Activated naive CD4-positive, alpha-beta T cell treated with anti-CD3 and anti-CD28 coated beads for 36 hours (primary cell): ENCODE results near the gene STUB1. TPM values are rescaled to one million over a fixed set of nuclear protein-coding genes. Genes with fewer than 3 reads are reported as not detected.

ENCODE experiments used
- CTCF ChIA-PET: fragments of 350-600 bp; sonication (Branson Sonifier 250); formaldehyde crosslinking; loops from one replicate; lab custom pipeline; 2021; ENCODE audit warnings: antibody characterized with exemption; lab: Charles Lee
- DNase-seq: peaks from one replicate; pipeline ENCODE4 v3.0.0-alpha.2; 2020
- H3K27ac Mint-ChIP-seq: one replicate; pipeline ENCODE4 v1.8.0; 2021; ENCODE audit warnings: mild to moderate bottlenecking, mixed read lengths
- H3K27me3 Mint-ChIP-seq: one replicate; pipeline ENCODE4 v1.8.0; 2021; ENCODE audit warnings: low read depth, mixed read lengths
- H3K36me3 Mint-ChIP-seq: one replicate; pipeline ENCODE4 v1.8.0; 2021; ENCODE audit warnings: low read depth, mixed read lengths
- H3K4me1 Mint-ChIP-seq: one replicate; pipeline ENCODE4 v1.8.0; 2021; ENCODE audit warnings: low read depth, mixed read lengths
- H3K4me3 Mint-ChIP-seq: one replicate; pipeline ENCODE4 v1.8.0; 2021; ENCODE audit warnings: mild to moderate bottlenecking, moderate library complexity, mixed read lengths
- H3K9me3 Mint-ChIP-seq: one replicate; pipeline ENCODE4 v1.8.0; 2021; ENCODE audit warnings: mixed read lengths
- intact Hi-C: fragments of 100-400 bp; cut with micrococcal nuclease; formaldehyde crosslinking; loops from one replicate; pipeline ENCODE4 v1.15.1; 2023
- total RNA-seq, 2 experiments: library from RNA; stranded (reverse); gene quantifications; one replicate each; pipeline ENCODE4 v1.2.3, GENCODE V29; 2021

The STUB1 gene
- total RNA-seq, 2 experiments from 2014 or later: 40.3 to 44.1 TPM

GRCh38 chr16:647173-647902, 32.9 kb upstream of the STUB1 start:
- CTCF ChIA-PET: interaction anchor here (2.0 kb wide), 1 partner anchor 11 kb away, joined by 6 read pairs; the partner anchor contains the start of gene METTL26
- no peak overlapping the region for H3K27ac Mint-ChIP-seq
- H3K4me1 Mint-ChIP-seq: peaks cover 28% of the 10 kb centered on the region
- intact Hi-C loops: no loop called here
- no peak overlapping the region for H3K4me3 Mint-ChIP-seq
- H3K36me3 Mint-ChIP-seq: no peaks in the 10 kb centered on the region
- H3K27me3 Mint-ChIP-seq: no peaks in the 10 kb centered on the region
- DNase-seq: no peak
- H3K9me3 Mint-ChIP-seq: no peaks in the 10 kb centered on the region

- intact Hi-C loops: no loop called here
- Mint-ChIP-seq H3K27me3 (no peaks in the 10 kb centered on the region), H3K27ac (peak overlapping the region; percentile 66), H3K4me1 (peaks cover 26% of the 10 kb centered on the region), H3K9me3 (no peaks in the 10 kb centered on the region), H3K4me3 (peak overlapping the region; percentile 79), H3K36me3 (no peaks in the 10 kb centered on the region)
- DNase-seq: peak; percentile 60
- CTCF ChIA-PET: interaction anchor here (2.0 kb wide), 1 partner anchor 12 kb away, joined by 6 read pairs; the partner anchor contains the start of gene METTL26
Measured at GRCh38 chr16:648071-648780, 32.0 kb upstream of the STUB1 start.

- Mint-ChIP-seq H3K4me3 (peak within 1 kb of the TSS; percentile 79), H3K27me3 (no peaks in the 10 kb centered on the region), H3K36me3 (no peaks in the 10 kb centered on the region), H3K9me3 (no peaks in the 10 kb centered on the region), H3K27ac (peak within 1 kb of the TSS; percentile 66), H3K4me1 (peaks cover 22% of the 10 kb centered on the region)
- intact Hi-C loops: loop anchor here (1.0 kb wide), 2 partner anchors 13 to 18 kb away; partner anchors contain the start of gene METTL26
- DNase-seq: peak; percentile 93
- CTCF ChIA-PET: interaction anchor here (1.2 to 2.0 kb wide), 2 partner anchors 12 to 27 kb away, joined by 3 to 6 read pairs; partner anchors contain the start of genes METTL26 and RHBDL1
Measured at GRCh38 chr16:648781-649589, 31.2 kb upstream of the STUB1 start, which contains the start of gene WDR90. TSS of gene WDR90 (plus strand) at chr16:649365. CDS start at chr16:649417, 52 bp downstream.

- H3K9me3 Mint-ChIP-seq: no peaks in the 10 kb centered on the region
- no peaks in the 10 kb centered on the region for H3K27me3 Mint-ChIP-seq
- no peak for DNase-seq
- H3K4me3 Mint-ChIP-seq: peak overlapping the region; percentile 73
- no peak overlapping the region for H3K27ac Mint-ChIP-seq
- CTCF ChIA-PET: interaction anchor here (0.6 to 1.2 kb wide), 2 partner anchors 26 to 54 kb away, joined by 3 read pairs; partner anchors contain the start of gene RHBDL1
- H3K4me1 Mint-ChIP-seq: peaks cover 15% of the 10 kb centered on the region
- intact Hi-C loops: loop anchor here (1.0 kb wide), 2 partner anchors 13 to 18 kb away; partner anchors contain the start of gene METTL26
- no peaks in the 10 kb centered on the region for H3K36me3 Mint-ChIP-seq
Measured at GRCh38 chr16:649631-650030, 30.6 kb upstream of the STUB1 start.

- CTCF ChIA-PET: interaction anchor here (1.1 kb wide), 1 partner anchor 8 kb away, joined by 3 read pairs; no protein-coding TSS in a partner anchor
- no peak for DNase-seq
- Mint-ChIP-seq H3K9me3 (no peaks in the 10 kb centered on the region), H3K36me3 (no peaks in the 10 kb centered on the region), H3K4me1 (peaks cover 10% of the 10 kb centered on the region), H3K27ac (no peak overlapping the region), H3K27me3 (no peaks in the 10 kb centered on the region), H3K4me3 (peak overlapping the region; percentile 12)
- intact Hi-C loops: no loop called here
Measured at GRCh38 chr16:651844-652243, 28.4 kb upstream of the STUB1 start.

GRCh38 chr16:652454-653305, 27.5 kb upstream of the STUB1 start:
- Mint-ChIP-seq H3K4me1 (peaks cover 10% of the 10 kb centered on the region), H3K36me3 (no peaks in the 10 kb centered on the region), H3K27ac (no peak overlapping the region), H3K9me3 (no peaks in the 10 kb centered on the region), H3K4me3 (peak overlapping the region; percentile 9), H3K27me3 (no peaks in the 10 kb centered on the region)
- CTCF ChIA-PET: no interaction called here
- DNase-seq: no peak
- intact Hi-C loops: no loop called here

- intact Hi-C loops: no loop called here
- DNase-seq: no peak
- CTCF ChIA-PET: interaction anchor here (0.5 kb wide), 1 partner anchor 472 kb away, joined by 3 read pairs; no protein-coding TSS in a partner anchor
- Mint-ChIP-seq H3K4me3 (no peak overlapping the region), H3K9me3 (no peaks in the 10 kb centered on the region), H3K27me3 (no peaks in the 10 kb centered on the region), H3K36me3 (no peaks in the 10 kb centered on the region), H3K27ac (no peak overlapping the region), H3K4me1 (peaks cover 7% of the 10 kb centered on the region)
Measured at GRCh38 chr16:654034-654433, 26.2 kb upstream of the STUB1 start.

GRCh38 chr16:657487-657886, 22.7 kb upstream of the STUB1 start:
- CTCF ChIA-PET: interaction anchor here (1.3 kb wide), 1 partner anchor 10 kb away, joined by 3 read pairs; the partner anchor contains the start of gene RHOT2
- intact Hi-C loops: no loop called here
- H3K27ac Mint-ChIP-seq: no peak overlapping the region
- H3K4me3 Mint-ChIP-seq: no peak overlapping the region
- DNase-seq: no peak
- peaks cover 4% of the 10 kb centered on the region for H3K4me1 Mint-ChIP-seq
- no peaks in the 10 kb centered on the region for H3K9me3 Mint-ChIP-seq
- no peaks in the 10 kb centered on the region for H3K27me3 Mint-ChIP-seq
- H3K36me3 Mint-ChIP-seq: no peaks in the 10 kb centered on the region

- Mint-ChIP-seq H3K36me3 (peaks cover 2% of the 10 kb centered on the region), H3K4me1 (peaks cover 4% of the 10 kb centered on the region), H3K9me3 (no peaks in the 10 kb centered on the region), H3K4me3 (no peak overlapping the region), H3K27ac (no peak overlapping the region), H3K27me3 (no peaks in the 10 kb centered on the region)
- CTCF ChIA-PET: no interaction called here
- DNase-seq: no peak
- intact Hi-C loops: no loop called here
Measured at GRCh38 chr16:658679-659571, 21.3 kb upstream of the STUB1 start.

- intact Hi-C loops: no loop called here
- no peaks in the 10 kb centered on the region for H3K9me3 Mint-ChIP-seq
- no peak overlapping the region for H3K4me3 Mint-ChIP-seq
- CTCF ChIA-PET: interaction anchor here (1.0 kb wide), 1 partner anchor 8 kb away, joined by 3 read pairs; no protein-coding TSS in a partner anchor
- peaks cover 4% of the 10 kb centered on the region for H3K4me1 Mint-ChIP-seq
- H3K36me3 Mint-ChIP-seq: peaks cover 3% of the 10 kb centered on the region
- no peak overlapping the region for H3K27ac Mint-ChIP-seq
- no peak for DNase-seq
- no peaks in the 10 kb centered on the region for H3K27me3 Mint-ChIP-seq
Measured at GRCh38 chr16:659618-660017, 20.6 kb upstream of the STUB1 start.
